C4-2B (cell line): ENCODE measurements around the gene GHR.
A peak's percentile ranks its signal among the peaks of the same experiment; 100 is the strongest.

Experiments
- H3K27ac ChIP-seq: fragments of 450-650 bp; 2 replicates; pipeline ENCODE4 v1.5.1; 2017
- ZFX ChIP-seq: fragments of 450-650 bp; IDR thresholded peaks from 2 replicates; pipeline ENCODE4 v1.6.1; 2017
- TF ChIP-seq, protein P1 (sequence below): fragments of 450-650 bp; conservative IDR thresholded peaks from 2 replicates; pipeline ENCODE4 v1.5.1; 2017; ENCODE audit warnings: mild to moderate bottlenecking

GHR gene

DNA sequence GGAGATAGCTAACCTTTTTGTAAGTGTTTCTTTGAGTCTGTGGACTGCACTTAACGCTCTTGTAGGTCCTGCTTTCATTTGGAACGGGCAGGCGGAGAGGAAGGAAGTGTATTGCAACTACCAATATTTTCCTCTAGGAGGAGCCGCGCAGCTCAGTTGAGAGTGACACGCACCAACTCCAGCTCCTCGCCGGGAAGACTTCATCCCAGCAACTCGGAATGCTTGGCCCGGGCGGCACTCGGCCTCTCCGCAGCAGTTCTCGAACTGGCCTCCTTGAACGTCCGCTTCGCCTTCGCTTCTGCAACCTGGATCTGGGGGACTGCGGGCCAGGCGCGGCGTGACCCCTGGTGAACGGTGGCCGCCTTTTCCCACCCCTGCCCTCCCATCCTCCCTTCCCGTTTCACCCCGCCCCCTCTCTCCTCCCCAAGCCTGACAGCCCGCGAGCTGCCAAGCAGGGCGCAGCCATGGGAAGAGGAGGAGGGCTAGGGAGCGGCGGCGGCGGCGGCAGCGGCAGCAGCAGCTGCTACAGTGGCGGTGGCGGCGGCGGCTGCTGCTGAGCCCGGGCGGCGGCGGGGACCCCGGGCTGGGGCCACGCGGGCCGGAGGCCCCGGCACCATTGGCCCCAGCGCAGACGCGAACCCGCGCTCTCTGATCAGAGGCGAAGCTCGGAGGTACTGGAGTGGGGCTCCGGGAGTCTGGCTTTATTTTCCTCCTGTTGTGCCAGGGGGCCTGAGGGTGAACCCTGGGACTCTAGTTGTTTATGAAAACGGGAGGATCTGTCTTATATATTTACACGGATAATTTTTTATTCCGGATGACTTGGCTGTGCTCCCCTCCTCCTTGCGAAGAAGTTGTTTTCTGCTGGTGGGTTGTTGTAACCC lies at the start of gene GHR:
GHR (plus strand) TSS at position 155 of the 881 bp plus-strand sequence. CDS start 142,436 bp downstream, outside the sequence.
- H3K27ac ChIP-seq = peak within 1 kb of the TSS; percentile 67
- no peak for TF ChIP-seq ZFX
- TF ChIP-seq, protein P1, sequence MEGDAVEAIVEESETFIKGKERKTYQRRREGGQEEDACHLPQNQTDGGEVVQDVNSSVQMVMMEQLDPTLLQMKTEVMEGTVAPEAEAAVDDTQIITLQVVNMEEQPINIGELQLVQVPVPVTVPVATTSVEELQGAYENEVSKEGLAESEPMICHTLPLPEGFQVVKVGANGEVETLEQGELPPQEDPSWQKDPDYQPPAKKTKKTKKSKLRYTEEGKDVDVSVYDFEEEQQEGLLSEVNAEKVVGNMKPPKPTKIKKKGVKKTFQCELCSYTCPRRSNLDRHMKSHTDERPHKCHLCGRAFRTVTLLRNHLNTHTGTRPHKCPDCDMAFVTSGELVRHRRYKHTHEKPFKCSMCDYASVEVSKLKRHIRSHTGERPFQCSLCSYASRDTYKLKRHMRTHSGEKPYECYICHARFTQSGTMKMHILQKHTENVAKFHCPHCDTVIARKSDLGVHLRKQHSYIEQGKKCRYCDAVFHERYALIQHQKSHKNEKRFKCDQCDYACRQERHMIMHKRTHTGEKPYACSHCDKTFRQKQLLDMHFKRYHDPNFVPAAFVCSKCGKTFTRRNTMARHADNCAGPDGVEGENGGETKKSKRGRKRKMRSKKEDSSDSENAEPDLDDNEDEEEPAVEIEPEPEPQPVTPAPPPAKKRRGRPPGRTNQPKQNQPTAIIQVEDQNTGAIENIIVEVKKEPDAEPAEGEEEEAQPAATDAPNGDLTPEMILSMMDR = peak; percentile 87

DNA sequence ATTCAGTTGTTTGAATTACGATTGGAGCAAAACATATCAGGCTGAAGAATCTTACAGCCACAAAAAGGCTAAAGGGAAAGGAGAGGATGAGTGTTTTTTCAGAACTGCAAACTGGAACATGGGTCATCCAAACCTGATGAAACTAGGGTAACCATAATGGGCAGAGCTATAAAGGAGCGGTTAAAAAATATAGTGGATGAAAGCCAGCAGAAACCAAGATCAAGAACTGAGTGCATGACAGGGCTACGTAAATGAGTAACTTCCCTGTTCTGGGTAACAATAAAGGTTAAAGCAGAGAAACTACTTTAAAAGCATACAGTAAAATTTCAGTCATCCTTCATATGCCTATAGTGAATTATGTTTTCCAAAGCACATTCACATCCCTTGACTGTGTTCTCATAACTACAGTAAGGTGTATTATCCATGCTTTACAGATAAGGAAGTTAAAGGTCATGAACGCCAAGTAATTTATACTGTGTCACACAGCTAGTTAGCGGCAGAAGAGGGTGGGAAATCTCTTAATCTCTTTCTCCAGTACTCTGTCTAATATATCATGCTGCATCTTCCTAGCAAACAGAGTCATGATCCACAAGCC lies 48.5 kb upstream of the GHR start:
- no peak overlapping the region for H3K27ac ChIP-seq
- TF ChIP-seq, protein P1 = no peak
- TF ChIP-seq ZFX = no peak

DNA sequence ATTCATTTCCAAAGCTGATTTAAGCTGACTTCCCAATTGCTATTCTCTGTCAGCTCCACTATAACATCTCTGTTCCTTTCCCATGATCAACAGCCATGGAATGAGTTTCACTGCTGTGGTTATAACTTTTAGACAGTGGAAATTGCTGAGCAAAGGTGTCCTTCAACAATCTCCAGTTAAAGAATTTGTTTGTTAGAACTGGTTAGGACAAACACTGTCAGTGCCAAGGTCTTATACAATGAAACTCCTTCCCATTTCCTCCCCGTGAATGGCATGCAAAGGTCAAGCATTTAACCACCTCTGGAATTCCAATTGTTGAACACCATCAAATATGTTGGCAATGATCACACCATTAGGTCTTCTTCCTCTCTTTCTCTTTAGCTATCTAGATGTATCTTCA lies 45.7 kb upstream of the GHR start:
- TF ChIP-seq, protein P1 = no peak
- TF ChIP-seq ZFX = no peak
- no peak overlapping the region for H3K27ac ChIP-seq

DNA sequence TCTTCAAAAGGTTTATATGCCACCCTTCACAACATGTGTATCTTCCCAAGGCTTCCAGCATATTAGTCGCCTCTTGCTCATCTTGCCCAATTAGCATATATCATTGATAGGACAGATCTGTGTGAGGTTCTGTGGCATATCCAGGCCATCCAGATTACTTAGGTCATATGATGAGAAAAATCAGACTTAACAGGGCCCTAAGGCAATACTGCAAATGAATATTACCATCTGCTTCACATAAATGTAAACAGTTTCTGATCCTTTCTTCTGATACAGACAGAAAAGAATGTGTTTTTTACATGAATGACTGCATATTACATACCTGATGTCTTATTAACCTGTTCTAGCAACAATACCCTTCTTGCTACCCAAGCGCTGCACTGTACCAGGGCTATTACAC lies 41.3 kb upstream of the GHR start:
- H3K27ac ChIP-seq = no peak overlapping the region
- no peak for TF ChIP-seq ZFX
- TF ChIP-seq, protein P1 = no peak

DNA sequence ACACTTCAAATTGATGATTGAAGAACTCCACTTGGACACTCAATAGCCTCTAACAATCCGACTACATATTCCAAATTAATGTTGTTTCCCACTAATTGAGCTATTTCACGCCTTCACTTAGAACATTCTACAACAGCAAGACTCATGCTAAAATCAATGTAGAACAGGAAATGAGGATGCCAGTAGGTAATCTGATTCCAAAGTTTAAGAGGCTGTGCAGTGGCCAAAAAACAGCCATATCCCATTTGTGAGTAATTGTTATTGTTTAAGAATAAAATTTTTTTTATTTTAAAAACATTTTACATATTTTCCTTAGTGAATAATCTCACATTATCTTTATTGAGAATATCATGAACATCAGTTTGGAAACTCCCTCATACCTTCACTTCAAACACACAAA lies 35.7 kb upstream of the GHR start:
- no peak overlapping the region for H3K27ac ChIP-seq
- TF ChIP-seq ZFX = no peak
- TF ChIP-seq, protein P1 = no peak

DNA sequence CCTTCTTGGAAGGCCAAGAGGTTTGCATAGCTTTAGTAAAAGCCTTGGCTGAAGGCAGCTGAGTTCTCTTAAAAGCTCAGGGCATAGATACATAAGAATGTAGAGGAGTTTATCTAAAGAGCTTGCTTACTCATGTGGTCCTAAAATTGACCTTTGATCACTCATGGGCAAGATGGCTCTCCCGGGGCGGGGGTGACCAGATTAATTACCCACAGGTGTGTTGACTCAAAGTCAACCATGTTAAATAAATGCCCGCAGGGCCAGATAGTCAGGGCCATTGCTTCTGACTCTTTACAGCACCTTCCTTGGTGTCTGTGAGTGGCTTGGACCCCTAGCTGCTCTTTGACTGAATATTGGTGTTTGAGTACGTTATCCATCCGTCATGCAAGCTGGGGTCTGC lies 33.1 kb upstream of the GHR start:
- no peak for TF ChIP-seq ZFX
- TF ChIP-seq, protein P1 = no peak
- H3K27ac ChIP-seq = no peak overlapping the region

DNA sequence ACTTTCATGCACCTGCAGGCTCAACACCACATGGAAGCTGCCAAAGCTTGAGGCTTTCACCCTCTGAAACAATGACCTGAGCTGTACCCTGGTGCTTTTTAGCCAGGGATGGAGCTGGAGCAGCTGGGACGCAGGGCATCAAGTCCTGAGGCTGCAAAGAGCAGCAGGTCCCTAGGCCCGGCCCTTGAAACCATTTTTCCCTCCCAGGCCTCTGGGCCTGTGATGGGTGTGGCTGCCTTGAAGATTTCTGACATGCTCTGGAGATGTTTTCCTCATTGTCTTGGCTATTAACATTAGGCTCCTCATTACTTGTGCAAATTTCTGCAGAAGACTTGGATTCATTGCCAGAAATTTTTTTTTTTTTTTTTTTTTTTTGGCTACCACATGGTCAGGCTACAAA lies 30.3 kb upstream of the GHR start:
- no peak overlapping the region for H3K27ac ChIP-seq
- TF ChIP-seq, protein P1 = no peak
- no peak for TF ChIP-seq ZFX
